HTR-8/SVneo (cell line): ENCODE measurements around the gene CD247.

Experiments used
- DNase-seq: peaks from one replicate; pipeline ENCODE4 v3.0.0; 2011; ENCODE audit warnings: low spot score, mixed read lengths; ENCODE audit not compliant: insufficient read length
- FAIRE-seq: peaks from 2 replicates; lab custom pipeline; 2011; peaks lifted over from hg19 to GRCh38; lab: Jason Lieb, UNC

Gene CD247

DNA sequence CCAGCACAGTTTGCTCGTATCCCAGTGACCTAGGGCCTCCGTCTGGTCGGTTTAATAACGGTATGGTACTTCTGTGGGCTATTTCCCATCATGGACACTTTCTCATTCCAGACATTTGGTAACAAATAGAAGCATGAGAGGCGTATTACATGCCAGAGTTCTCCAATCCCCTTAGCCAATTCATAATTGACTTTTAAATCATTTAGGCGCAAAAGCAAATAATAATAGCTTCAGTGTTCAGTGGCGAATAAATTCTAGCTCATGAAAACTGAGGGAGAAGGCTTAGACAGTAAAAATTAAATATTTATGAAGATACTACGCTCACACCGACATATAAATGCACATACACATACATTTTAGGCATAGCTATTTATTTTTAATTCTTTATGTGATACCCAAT is 50.6 kb downstream of the CD247 start:
- FAIRE-seq (no peak), DNase-seq (no peak)

DNA sequence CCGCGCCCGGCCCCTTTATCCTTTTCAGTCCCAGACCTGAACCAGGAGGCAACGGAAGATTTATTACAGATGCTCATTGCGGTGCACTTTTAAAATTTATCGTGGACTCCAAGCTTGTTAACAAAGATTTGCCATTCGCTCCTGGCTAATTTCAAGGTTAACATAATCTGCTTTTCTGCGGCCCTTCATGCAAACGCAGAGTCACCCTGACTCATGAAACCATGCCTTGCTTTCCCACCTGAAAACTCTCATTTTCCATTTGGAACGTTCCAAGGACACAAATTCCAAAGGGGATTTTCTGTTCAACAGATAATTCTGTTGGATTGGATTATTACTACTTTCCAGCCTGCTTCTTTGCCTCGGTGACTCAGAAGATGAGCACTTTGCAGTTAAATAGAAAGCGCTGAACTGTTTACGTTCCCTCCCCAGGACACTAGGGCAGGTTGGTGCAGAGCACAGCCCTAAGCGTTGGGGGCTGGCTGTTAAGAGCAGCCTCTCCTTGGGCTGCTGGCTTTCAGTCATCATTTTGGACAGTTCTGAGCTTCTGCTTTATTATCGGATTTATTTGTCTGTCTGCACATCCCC is 51.1 kb downstream of the CD247 start:
- FAIRE-seq: no peak
- no peak for DNase-seq

DNA sequence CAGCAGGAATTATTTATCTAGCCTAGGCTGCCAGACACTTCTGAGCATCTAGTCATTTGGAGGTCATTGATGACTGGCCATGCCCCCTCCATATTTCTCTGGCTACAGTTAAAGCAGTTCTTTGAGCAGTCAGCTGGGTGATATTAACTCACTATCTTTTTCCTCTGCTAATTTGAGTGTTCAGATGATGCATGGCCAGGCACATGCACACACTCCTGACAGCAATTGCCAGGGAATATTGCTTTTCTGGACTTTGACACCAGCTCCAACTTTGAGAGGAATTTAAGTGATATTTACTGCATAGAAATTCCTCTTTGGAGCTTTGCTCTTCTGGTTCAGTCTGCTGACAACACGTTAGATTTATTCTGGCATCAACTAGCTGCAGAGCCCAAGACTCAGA is 52.6 kb downstream of the CD247 start:
- no peak for FAIRE-seq
- no peak for DNase-seq

DNA sequence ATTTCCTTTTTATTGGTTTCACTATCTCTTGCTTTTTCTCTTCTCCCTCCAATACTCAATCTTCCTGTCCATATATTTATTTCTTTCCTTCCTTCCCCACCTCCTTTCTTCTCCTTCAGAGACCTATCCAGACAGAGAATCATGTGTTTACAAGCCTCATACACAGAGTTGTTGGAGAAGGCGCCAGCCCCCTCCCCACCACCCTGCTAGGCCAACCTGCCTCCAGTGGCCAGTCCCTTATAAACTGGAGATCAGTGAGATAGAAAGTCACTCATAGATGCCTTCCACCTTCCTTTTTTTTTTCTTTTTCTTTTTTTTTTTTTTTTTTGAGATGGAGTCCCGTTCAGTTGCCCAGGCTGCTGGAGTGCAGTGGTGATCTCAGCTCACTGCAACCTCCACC is 53.3 kb downstream of the CD247 start:
- FAIRE-seq: no peak
- no peak for DNase-seq

DNA sequence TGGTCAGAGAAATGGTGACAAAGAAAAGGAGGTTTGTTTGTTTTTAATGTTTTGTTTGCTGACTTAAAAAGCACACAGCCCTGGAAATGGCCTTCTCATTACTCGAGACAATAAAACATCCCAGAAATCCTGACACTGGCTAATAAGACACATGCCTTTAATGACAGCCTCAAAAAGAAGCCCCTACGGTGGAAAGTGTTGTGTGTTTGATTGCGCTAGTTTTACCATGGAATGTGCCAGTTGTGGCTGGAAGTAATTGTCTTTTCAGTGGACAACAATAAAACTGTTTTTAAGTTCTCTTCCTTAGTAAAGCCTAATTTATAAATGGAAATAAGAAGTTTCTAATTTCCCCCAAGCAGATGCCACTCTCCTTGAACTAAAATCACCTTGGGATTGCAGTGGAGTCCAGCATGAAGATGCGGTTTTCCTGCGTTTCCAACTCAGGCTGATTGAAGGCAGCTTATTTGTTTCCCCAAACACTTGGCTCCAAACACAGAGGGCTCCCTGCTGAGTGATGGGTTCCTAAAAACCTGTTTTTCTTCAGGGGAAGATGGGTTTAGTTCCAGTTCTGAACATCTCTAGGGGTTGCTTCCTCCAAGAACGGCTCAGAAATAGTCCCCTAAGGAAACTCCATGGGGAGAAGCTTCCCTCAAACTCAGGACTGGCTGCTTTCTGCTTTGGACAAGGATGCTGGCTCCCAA is 54.3 kb downstream of the CD247 start:
- no peak for DNase-seq
- no peak for FAIRE-seq

DNA sequence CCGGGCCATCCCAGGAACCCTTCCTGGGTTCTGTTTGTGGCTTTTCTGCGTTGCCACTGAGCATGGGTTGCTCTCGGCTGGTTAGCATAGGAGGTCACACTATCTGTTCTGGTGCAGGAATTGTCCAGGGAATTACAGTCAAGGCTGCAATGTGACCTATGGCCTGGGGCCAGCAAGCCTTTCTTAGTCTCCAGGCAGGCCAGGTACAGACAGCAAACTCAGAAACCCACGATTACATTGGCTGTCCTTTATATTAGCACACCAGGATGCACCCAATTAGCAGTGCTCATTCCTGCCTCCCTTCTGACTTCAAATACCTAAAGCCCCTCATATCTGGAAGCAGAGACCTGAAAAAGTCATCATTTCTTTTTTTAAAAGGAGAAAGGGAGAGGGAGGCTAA is 55.2 kb downstream of the CD247 start:
- FAIRE-seq (no peak), DNase-seq (no peak)

DNA sequence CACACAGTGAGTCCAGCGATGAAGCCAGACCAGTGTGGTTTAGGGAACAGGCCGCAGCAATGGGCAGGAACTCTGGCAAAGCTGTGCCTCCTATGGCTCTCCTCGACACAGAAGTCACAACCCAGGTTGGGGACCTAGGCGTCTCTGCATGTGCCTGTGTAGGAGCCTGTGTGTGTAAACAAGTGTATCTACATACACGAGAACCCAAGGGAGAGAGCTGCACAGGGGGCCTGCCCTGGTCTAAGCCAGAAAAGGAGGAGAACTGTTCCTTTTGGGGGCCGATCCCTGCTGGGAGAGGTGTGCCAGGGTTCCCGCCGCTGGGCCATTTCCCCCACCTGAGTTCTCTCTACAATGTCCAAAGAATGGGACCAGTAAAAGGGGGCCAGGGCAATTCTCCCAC is 56.0 kb downstream of the CD247 start:
- FAIRE-seq (no peak), DNase-seq (no peak)

DNA sequence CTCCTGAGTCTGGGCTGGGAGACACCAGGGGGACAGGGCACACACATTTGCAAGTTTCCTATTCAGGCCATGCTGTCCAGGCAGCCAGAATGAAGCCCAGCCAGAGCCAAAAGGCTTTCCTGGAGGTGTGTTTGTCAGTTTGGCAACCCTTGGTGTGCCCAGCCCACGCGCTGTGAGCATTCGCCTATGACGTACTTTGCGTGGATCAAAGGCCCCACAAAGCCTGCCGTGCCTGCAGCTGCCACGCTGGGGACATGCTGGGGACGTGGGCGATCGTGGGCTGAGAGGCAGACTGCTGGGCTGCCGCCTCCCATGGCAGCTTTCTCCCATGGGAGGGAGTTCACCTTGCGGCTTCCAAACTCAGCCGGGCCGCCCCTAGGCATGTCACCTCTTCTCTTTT is 57.5 kb downstream of the CD247 start:
- FAIRE-seq (no peak), DNase-seq (no peak)

DNA sequence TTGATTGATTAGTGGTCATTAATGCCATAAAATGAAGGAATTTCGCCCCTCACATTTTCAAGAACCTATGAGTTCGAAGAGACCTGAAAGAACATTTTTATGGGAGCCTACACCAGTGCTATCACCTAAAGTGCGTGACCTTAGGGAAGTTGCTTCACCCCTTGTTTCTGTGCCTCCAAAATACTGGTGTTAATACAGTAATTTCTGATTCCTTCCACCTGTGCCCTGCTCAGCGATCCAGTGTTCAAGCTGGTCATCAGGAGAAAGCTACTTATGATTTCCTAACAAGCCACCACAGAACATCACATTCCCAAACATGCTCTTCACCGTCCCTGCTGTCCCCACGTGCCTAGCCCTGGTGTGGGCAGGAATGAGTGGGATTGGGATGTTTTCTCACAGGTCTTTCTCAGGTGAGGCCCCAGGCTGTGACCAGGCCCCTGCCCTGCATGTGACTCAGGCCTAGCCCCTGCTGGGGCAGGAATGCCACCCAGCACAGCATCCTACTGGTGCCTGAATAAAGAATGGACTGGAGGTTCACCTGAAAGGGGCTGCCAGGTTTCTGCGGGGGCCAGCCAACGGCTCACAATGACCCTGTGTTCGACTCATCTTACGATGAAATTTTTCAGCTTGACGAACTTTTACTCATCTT is 60.3 kb downstream of the CD247 start:
- FAIRE-seq (no peak), DNase-seq (no peak)

DNA sequence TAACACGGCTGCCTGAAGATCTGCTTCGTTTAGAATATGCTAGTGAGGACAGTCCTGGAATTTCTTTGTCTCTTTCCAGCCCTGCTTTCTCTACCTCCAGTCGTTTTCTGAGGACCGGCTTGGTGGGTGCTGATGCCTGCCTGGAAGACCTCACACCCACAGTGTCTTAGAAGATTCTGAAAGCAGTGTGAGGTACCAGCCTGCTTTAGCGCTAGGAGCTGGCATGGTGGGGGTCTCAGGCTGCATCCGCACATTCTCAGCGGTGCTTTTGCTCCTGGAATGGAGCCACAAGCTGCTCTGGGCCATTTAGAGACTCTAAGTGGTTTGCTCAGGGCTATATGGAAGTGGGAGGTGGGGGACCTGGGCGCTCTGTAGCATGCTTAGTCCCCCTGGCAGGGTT is 61.4 kb downstream of the CD247 start:
- DNase-seq (no peak), FAIRE-seq (no peak)

DNA sequence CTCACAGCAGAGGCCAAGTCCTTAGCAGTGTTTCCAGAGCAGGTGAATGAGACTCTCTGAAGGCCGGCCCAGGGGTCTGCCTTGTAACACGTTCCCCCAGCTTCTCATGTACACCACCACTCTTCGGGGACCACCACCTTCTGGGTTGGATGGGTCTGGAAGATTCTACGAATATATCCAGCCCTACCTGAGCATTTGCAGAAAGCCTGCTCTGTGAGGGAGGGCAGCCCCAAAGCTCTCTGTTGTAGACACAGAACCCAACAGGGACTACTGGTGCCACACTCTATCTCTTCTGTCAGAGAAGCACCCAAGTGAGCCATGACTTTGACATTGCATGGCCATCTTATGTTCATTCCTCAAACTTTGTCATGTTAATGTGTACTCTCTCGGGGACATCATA is 61.8 kb downstream of the CD247 start:
- FAIRE-seq (no peak), DNase-seq (no peak)

DNA sequence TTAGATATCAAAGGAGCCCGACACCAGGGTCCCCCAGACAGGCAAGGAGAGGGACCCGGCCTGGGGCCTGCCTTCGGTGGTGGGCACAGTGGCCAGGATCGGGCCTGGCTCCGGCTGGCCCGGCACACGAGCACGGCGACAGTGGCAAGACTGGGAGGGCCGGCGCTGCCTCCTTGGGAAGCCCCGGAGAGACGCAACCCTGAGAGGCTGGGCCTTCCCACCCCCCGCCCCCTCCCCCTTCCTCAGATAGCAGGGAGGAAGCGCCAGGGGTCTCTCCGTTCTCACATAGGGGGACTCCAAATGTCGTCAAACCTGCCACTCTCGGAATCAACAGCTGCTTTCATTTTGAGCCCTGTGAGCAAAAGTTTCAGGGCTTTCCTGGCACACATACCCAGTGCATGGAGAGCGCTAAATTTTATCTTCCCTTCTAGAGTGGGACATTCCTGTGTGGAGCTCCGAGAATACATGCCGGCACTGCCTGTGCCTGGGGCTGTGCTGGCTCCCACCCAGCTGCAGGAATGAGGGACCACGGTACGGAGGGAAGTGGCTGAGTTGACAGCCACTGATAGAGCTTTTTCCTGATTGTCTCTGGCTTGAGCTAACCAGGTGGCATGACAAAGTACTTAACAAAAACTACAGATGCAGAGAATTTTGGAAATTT is 62.4 kb downstream of the CD247 start:
- FAIRE-seq (no peak), DNase-seq (no peak)

DNA sequence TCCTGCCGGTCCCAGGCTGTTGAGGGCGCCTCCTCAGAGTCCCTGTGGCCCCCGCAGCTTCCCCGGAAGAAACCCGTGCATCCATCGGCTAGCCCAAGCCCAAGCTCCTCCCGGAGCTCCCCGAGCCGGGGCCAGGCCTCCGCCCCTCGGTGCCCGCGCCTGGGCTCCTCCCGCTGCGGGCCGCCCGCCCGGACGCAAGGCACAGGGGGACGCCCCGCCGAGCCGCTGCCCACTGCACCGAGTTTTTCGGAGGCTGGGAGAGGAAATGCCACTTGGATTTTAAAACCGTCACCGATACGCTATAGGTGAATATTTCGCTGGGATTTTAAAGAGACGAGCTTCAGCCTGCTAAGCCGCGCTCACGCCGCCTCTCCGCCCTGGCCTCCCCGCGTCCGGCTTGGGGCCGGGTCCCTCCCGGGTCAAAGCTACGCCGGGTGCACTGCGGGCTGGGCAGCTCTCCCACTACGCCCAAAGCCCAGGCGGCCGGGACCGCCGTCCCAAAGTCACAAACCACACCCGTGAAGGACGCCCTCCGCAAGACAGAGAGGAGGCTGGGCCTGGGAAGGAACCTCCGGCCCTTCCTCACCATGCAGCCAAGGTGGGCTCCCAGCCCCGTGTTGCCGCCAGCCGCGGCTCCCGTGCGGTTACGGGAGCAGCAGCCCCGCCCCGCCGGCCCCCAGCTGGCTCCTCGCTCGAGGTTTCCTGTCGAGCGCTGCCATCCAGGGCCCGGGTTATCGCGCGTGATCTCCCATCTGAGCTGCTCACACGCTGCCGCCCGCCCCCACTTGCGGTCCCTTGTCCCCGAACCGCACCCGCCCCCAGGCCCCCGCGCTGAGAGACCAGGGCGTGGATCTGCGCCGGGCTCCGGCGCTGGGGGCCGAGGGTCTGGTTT is 63.2 kb downstream of the CD247 start:
- no peak for FAIRE-seq
- DNase-seq: peak; percentile 48

DNA sequence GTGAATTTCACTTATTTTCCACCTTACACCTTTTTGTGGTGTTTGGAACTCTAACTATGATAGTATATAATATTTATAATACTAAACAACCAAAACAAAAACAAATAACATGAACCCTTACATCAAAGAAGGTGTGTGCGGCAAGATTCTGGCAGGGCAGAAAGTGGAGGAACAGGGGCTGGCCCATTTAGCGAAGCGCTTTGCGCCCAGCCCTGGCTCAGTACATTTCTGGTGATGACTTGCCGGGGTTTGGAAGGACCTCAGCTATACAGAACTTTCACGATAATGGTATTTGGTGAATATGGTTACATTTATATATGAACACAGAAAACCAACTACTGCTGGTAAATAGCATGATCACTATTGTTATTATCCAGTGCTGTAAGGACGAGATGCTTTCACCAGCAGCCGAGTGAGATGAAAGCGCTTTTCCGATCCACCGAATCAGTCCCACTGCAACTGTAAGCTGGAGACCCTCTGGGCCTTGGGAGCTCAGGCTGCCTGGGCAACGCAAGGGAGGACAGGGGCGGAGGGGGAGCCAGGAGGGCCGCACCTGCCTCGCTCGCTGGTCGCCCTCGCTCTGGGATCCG is 63.9 kb downstream of the CD247 start:
- DNase-seq (no peak), FAIRE-seq (no peak)

DNA sequence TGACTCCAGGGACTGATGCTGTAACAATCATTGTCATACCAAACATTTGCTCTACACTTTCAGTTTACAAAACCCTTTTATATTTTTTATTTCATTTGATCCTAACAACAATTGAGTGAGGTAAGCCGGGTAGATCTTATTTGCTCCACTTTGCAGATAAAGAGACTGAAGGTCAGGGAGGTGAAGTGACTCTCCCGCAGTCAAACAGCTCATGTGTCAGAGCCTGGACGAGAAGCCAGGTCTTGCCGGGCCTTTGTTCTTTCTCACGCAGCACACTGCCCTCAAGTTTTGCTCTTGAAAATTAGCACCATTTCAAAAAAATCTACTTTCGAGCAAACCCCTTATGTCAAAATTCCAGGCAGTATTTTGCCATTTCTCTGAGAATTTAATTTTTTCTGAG is 65.2 kb downstream of the CD247 start:
- DNase-seq (no peak), FAIRE-seq (no peak)

DNA sequence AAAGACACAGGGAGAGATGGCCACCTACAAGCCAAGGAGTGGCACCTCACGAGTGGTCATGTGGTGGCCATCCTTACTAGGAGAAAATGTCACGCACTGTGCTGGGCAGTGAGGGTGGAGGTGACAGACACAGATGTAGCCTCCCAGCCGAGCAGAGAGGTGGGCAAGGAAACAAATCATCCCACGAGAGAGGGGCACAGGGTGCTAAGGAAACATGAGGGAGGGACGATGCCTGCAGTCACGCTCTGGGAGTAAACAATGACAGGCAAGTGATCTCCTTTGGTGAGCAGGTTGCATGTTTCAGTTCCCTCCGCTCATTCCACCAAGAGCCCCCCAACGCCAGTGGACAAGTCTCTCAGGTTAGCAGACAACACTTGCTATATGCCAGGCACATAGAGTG is 65.8 kb downstream of the CD247 start:
- FAIRE-seq (no peak), DNase-seq (no peak)

DNA sequence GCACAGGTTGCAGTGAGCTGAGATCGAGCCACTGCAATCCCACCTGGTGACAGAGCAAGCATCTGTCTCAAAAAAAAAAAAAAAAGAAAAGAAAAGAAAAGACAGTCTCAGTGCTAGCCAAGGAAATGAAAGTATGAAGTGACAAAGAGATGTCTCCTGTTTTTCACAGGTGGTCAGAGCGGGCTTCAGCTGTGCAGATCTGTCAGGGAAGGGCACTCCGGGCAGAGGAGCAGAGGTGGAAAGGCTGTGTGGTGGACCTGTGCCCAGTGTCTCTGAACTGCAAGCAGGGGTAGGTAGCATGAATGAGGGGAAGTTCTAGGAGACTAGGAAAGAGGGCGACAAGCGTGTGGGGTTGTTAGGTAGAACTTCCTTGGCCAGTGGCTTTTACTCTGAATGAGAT is 67.5 kb downstream of the CD247 start:
- FAIRE-seq (no peak), DNase-seq (no peak)

DNA sequence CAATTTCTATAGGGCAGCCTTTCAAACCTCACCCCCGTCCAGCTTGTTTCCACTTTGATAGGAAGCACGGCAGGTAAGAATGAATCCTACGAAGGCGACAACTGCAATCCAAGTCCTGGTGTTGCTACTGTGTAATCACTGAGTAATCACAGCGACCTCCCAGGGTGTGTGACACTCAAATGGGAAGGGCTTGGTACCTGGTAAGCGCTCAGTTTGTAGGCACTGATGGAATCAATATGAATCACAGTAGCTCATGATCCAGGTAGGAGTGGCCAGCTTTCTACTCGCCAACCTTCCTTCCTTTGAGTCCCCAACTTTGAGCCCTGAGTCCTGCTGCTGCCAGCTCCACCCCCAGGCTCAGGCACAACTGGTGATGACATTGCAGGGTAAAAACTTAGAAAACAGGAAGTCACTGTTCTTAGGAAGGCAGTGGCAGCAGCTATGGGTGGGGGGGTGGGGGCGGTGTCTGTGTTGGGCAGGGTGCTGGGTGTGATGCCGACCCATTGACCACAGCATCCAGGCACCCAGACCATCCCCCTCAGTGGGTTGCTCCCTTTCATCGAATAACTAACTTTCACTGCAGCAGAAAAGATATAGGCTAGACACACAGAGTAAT is 70.7 kb downstream of the CD247 start:
- DNase-seq (no peak), FAIRE-seq (no peak)

DNA sequence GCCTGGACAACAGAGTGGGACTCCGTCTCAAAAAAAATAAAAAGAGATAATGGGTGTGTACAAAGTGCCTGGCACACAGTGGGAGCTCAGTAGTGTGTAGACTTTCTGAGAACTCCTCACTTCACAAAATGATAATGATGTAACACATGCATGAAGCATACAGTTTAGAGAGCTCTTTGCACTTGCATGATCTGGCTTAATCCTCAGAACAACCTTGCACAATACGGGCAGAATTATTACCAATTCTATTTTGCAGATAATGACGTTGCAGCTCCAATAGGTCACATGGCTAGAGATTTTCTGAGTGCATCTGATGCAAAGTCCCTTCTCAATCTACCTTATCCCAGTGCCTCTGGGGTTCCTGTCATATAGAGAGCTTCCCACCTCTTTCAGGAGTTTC is 71.4 kb downstream of the CD247 start:
- DNase-seq: no peak
- FAIRE-seq: no peak

DNA sequence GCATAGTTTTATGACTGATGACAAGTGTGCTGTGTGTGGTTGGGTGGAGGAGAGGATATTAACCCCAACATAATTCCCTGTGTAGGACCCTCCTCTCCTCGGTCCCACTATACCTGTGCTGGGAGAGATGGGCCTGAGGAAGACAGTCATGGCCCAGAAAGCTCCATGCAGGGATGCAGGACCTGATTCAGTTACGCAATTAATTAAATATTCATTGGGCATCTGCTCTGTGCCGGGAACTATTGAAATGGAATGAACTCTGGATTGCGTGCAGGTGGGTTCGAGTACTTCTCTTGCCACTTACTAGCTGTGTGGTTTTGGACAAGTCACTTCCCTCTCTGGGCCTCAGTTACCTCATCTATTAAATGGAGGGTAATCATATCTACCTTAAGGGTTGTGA is 74.6 kb downstream of the CD247 start:
- FAIRE-seq (no peak), DNase-seq (no peak)
